Ovary (tissue), 3 donors: ENCODE data around the gene LGR5.

Experiments used
- POLR2A ChIP-seq: fragments of 450-650 bp; IDR thresholded peaks from one replicate; pipeline ENCODE4 v1.6.1; 2017; ENCODE audit warnings: antibody characterized with exemption, mild to moderate bottlenecking, moderate library complexity
- TF ChIP-seq, protein P1 (sequence below), 3 donors: fragments of 450-650 bp in 2 of 3; fragments of 200-600 bp in 1 of 3; IDR thresholded peaks; one replicate each; pipeline versions ENCODE4 v1.5.1 to v1.8.0; 2016 to 2022; ENCODE audit warnings: antibody characterized with exemption in 3 of 3, mild to moderate bottlenecking in 1 of 3
- donor health status: DM: no; HTN: no; CAD: no.

- TF ChIP-seq POLR2A: no peak
- TF ChIP-seq, protein P1, sequence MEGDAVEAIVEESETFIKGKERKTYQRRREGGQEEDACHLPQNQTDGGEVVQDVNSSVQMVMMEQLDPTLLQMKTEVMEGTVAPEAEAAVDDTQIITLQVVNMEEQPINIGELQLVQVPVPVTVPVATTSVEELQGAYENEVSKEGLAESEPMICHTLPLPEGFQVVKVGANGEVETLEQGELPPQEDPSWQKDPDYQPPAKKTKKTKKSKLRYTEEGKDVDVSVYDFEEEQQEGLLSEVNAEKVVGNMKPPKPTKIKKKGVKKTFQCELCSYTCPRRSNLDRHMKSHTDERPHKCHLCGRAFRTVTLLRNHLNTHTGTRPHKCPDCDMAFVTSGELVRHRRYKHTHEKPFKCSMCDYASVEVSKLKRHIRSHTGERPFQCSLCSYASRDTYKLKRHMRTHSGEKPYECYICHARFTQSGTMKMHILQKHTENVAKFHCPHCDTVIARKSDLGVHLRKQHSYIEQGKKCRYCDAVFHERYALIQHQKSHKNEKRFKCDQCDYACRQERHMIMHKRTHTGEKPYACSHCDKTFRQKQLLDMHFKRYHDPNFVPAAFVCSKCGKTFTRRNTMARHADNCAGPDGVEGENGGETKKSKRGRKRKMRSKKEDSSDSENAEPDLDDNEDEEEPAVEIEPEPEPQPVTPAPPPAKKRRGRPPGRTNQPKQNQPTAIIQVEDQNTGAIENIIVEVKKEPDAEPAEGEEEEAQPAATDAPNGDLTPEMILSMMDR (IDR thresholded peaks at IDR 0.05): no peak
These were observed 39.1 kb upstream of the LGR5 start for GRCh38 chr12:71400481-71400880.
